IMR-90 (cell line): ENCODE data around the gene FGB. TPM values are rescaled to one million over a fixed set of nuclear protein-coding genes. Genes with fewer than 3 reads are reported as not detected.

Experiments
- ATAC-seq: fragments of 200-7000 bp; cut with Tn5 transposase; 2 replicates; pipeline ENCODE4 v1.9.1; 2020; ENCODE audit warnings: low read depth, mild to moderate bottlenecking, moderate library complexity
- BruUV-seq: library from RNA; stranded (reverse); fragments of 400-500 nt; replicated peaks from 2 replicates; lab custom pipeline; 2021; lab: Mats Ljungman, UMichigan
- CTCF ChIA-PET: fragments of 300-600 bp; formaldehyde crosslinking; extraction: SDS; loops from one replicate; lab custom pipeline; 2021; ENCODE audit warnings: antibody characterized with exemption; lab: Yijun Ruan, JAX
- POLR2A ChIA-PET: fragments of 300-600 bp; sonication (Branson Sonifier 250); formaldehyde crosslinking; loops from one replicate; lab custom pipeline; 2022; ENCODE audit warnings: antibody characterized with exemption; ENCODE audit not compliant: unreplicated experiment; lab: Charles Lee
- DNase-seq: peaks from one replicate; pipeline ENCODE4 v3.0.0; 2013
- H2AFZ ChIP-seq: replicated peaks from 2 replicates; pipeline ENCODE3; 2013; ENCODE audit warnings: low read length, mild to moderate bottlenecking; ENCODE audit not compliant: poor library complexity
- H2AK5ac ChIP-seq: 2 replicates; pipeline ENCODE4 v1.6.1; 2013; ENCODE audit warnings: low read depth, low read length, inconsistent platforms
- H2AK9ac ChIP-seq: replicated peaks from 2 replicates; pipeline ENCODE3; 2013; ENCODE audit warnings: mild to moderate bottlenecking, low read depth, low read length, moderate library complexity; ENCODE audit not compliant: poor library complexity
- H2BK120ac ChIP-seq: 2 replicates; pipeline ENCODE4 v1.6.1; 2013; ENCODE audit warnings: low read depth, low read length, inconsistent platforms
- H2BK15ac ChIP-seq: 3 replicates; pipeline ENCODE4 v1.6.1; 2013; ENCODE audit warnings: low read depth, low read length, inconsistent platforms
- H2BK20ac ChIP-seq: 2 replicates; pipeline ENCODE4 v1.6.1; 2013; ENCODE audit warnings: low read depth, mild to moderate bottlenecking, inconsistent platforms, low read length, moderate library complexity
- H2BK5ac ChIP-seq: 2 replicates; pipeline ENCODE4 v1.6.1; 2013; ENCODE audit warnings: mild to moderate bottlenecking, low read depth, low read length, inconsistent platforms; ENCODE audit not compliant: poor library complexity, severe bottlenecking
- H3K14ac ChIP-seq: replicated peaks from 2 replicates; pipeline ENCODE4 v1.6.1; 2013; ENCODE audit warnings: low read depth, low read length, inconsistent platforms
- H3K18ac ChIP-seq: 2 replicates; pipeline ENCODE4 v1.6.1; 2013; ENCODE audit warnings: low read depth, low read length, control low read depth
- H3K23ac ChIP-seq: 2 replicates; pipeline ENCODE4 v1.6.1; 2013; ENCODE audit warnings: low read depth, low read length, inconsistent platforms
- H3K27ac ChIP-seq: 2 replicates; pipeline ENCODE4 v1.5.1; 2013; ENCODE audit warnings: mild to moderate bottlenecking, control low read depth, low read length; ENCODE audit not compliant: insufficient read depth
- H3K27me3 ChIP-seq: 2 replicates; pipeline ENCODE4 v1.6.1; 2013; ENCODE audit warnings: low read length; ENCODE audit not compliant: control insufficient read depth, insufficient read depth
- H3K36me3 ChIP-seq: 2 replicates; pipeline ENCODE4 v1.6.1; 2013; ENCODE audit warnings: low read length, mixed read lengths; ENCODE audit not compliant: control insufficient read depth, insufficient read depth
- H3K4ac ChIP-seq: 2 replicates; pipeline ENCODE4 v1.6.1; 2013; ENCODE audit warnings: low read depth, low read length, inconsistent platforms
- H3K4me1 ChIP-seq: 2 replicates; pipeline ENCODE4 v1.6.1; 2013; ENCODE audit warnings: low read length, mixed read lengths; ENCODE audit not compliant: control insufficient read depth, insufficient read depth
- H3K4me2 ChIP-seq: 2 replicates; pipeline ENCODE4 v1.6.1; 2013; ENCODE audit warnings: low read depth, mild to moderate bottlenecking, control low read depth, low read length, moderate library complexity
- H3K4me3 ChIP-seq: 2 replicates; pipeline ENCODE4 v1.5.1; 2013; ENCODE audit warnings: low read depth, mild to moderate bottlenecking, control low read depth, low read length, moderate library complexity; ENCODE audit not compliant: insufficient read depth
- H3K56ac ChIP-seq: 2 replicates; pipeline ENCODE4 v1.6.1; 2013; ENCODE audit warnings: low read length, inconsistent platforms; ENCODE audit not compliant: insufficient read depth; ENCODE audit errors: extremely low read depth
- H3K79me1 ChIP-seq, 2 experiments: 2 replicates each; pipeline ENCODE4 v1.6.1; 2013; ENCODE audit warnings: low read length in 2 of 2, inconsistent platforms in 1 of 2, low read depth in 1 of 2
- H3K9ac ChIP-seq: 2 replicates; pipeline ENCODE4 v1.6.1; 2013; ENCODE audit warnings: low read depth, low read length, control low read depth
- H3K9me1 ChIP-seq: 2 replicates; pipeline ENCODE4 v1.6.1; 2013; ENCODE audit warnings: low read length, inconsistent platforms; ENCODE audit not compliant: insufficient read depth
- H3K9me3 ChIP-seq: 2 replicates; pipeline ENCODE4 v1.6.1; 2013; ENCODE audit warnings: low read length; ENCODE audit not compliant: control insufficient read depth, insufficient read depth
- H4K20me1 ChIP-seq: 2 replicates; pipeline ENCODE4 v1.6.1; 2013; ENCODE audit warnings: low read length, inconsistent platforms; ENCODE audit not compliant: insufficient read depth
- H4K5ac ChIP-seq: 2 replicates; pipeline ENCODE4 v1.6.1; 2013; ENCODE audit warnings: mild to moderate bottlenecking, low read depth, low read length, control low read depth
- H4K8ac ChIP-seq, 2 experiments: 2 replicates each; pipeline ENCODE4 v1.6.1; 2013; ENCODE audit warnings: low read depth in 2 of 2, low read length in 2 of 2, control low read depth in 1 of 2, inconsistent platforms in 1 of 2
- H4K91ac ChIP-seq: 2 replicates; pipeline ENCODE4 v1.6.1; 2013; ENCODE audit warnings: low read depth, low read length, inconsistent platforms; ENCODE audit not compliant: insufficient read depth
- BHLHE40 ChIP-seq: fragments of 150-350 bp; IDR thresholded peaks from 2 replicates; pipeline ENCODE4 v1.6.1; 2016; ENCODE audit warnings: mild to moderate bottlenecking, low read depth, low read length
- CEBPB ChIP-seq: IDR thresholded peaks from 2 replicates; pipeline ENCODE4 v1.6.1; 2012; ENCODE audit warnings: low read depth, low read length, improper control_type of control experiment
- CHD1 ChIP-seq: IDR thresholded peaks from 2 replicates; pipeline ENCODE4 v1.6.1; 2012; ENCODE audit warnings: low read depth, low read length, improper control_type of control experiment
- CTCF ChIP-seq: conservative IDR thresholded peaks from 2 replicates; pipeline ENCODE4 v1.5.1; 2012; ENCODE audit warnings: mild to moderate bottlenecking, low read depth, low read length, improper control_type of control experiment
- ELK1 ChIP-seq: fragments of 150-350 bp; IDR thresholded peaks from 2 replicates; pipeline ENCODE4 v1.6.1; 2016; ENCODE audit warnings: low read depth, mild to moderate bottlenecking, low read length, moderate library complexity, borderline replicate concordance
- FOS ChIP-seq: fragments of 150-350 bp; IDR thresholded peaks from 2 replicates; pipeline ENCODE4 v1.6.1; 2016; ENCODE audit warnings: low read depth, low read length
- MAFK ChIP-seq: IDR thresholded peaks from 2 replicates; pipeline ENCODE4 v1.6.1; 2012; ENCODE audit warnings: low read depth, low read length, improper control_type of control experiment
- MAZ ChIP-seq: IDR thresholded peaks from 2 replicates; pipeline ENCODE4 v1.6.1; 2012; ENCODE audit warnings: low read depth, mild to moderate bottlenecking, low read length, improper control_type of control experiment, moderate library complexity, borderline replicate concordance
- MXI1 ChIP-seq: IDR thresholded peaks from 2 replicates; pipeline ENCODE4 v1.6.1; 2012; ENCODE audit warnings: low read depth, mild to moderate bottlenecking, low read length, moderate library complexity, borderline replicate concordance
- NFE2L2 ChIP-seq: fragments of 150-350 bp; IDR thresholded peaks from 2 replicates; pipeline ENCODE4 v1.6.1; 2016; ENCODE audit warnings: low read depth, mild to moderate bottlenecking, low read length
- POLR2A ChIP-seq: IDR thresholded peaks from 2 replicates; pipeline ENCODE4 v1.6.1; 2012; ENCODE audit warnings: mild to moderate bottlenecking, low read depth, low read length
- RAD21 ChIP-seq: IDR thresholded peaks from 2 replicates; pipeline ENCODE4 v1.6.1; 2012; ENCODE audit warnings: low read length, improper control_type of control experiment
- RCOR1 ChIP-seq: IDR thresholded peaks from 2 replicates; pipeline ENCODE4 v1.6.1; 2012; ENCODE audit warnings: mild to moderate bottlenecking, low read length, improper control_type of control experiment; ENCODE audit not compliant: insufficient replicate concordance
- SMC3 ChIP-seq: fragments of 150-350 bp; IDR thresholded peaks from 2 replicates; pipeline ENCODE4 v1.6.1; 2016; ENCODE audit warnings: low read depth, mild to moderate bottlenecking, antibody characterized with exemption, low read length, moderate library complexity
- USF2 ChIP-seq: fragments of 150-350 bp; IDR thresholded peaks from 2 replicates; pipeline ENCODE4 v1.6.1; 2017; ENCODE audit warnings: mild to moderate bottlenecking, antibody characterized with exemption, low read length, low read depth
- WGBS, 2 experiments: methylation state at CpG; one replicate each; pipeline versions ENCODE4 v1.1.5 to v1.1.7; 2013; ENCODE audit warnings: missing lambda C conversion rate in 2 of 2; ENCODE audit not compliant: insufficient read length in 1 of 2; ENCODE audit errors: extremely low coverage in 2 of 2; 5-methylcytosine and 5-hydroxymethylcytosine counted together
- dilution Hi-C: fragments of 300-500 bp; cut with HindIII; formaldehyde crosslinking; loops from one replicate; pipeline ENCODE4 v1.14.3; 2018; ENCODE audit warnings: low sequenced_read_pairs; ENCODE audit not compliant: unreplicated experiment
- in situ Hi-C: fragments of 300-500 bp; cut with MboI; formaldehyde crosslinking; loops from 3 replicates; pipeline ENCODE4 v1.14.3; 2019; ENCODE audit warnings: low sequenced_read_pairs, inconsistent platforms, mixed read lengths
- intact Hi-C: fragments of 100-400 bp; cut with micrococcal nuclease; formaldehyde crosslinking; loops from 2 replicates; pipeline ENCODE4 v1.10.0; 2022
- polyA plus RNA-seq, 3 experiments: library from polyadenylated mRNA; depleted of rRNA; stranded (reverse); fragments of >200 nt; gene quantifications; 2 replicates each; pipeline ENCODE4 v1.2.3, GENCODE V29; 2012; ENCODE audit warnings: low replicate concordance in 1 of 3
- total RNA-seq: library from RNA; depleted of rRNA; stranded (reverse); fragments of >200 nt; gene quantifications from 2 replicates; pipeline ENCODE4 v1.2.3, GENCODE V29; 2012

The FGB gene
- total and polyA plus RNA-seq, 2 of the 4 experiments (the other 2 are of a cell fraction) = not detected

GRCh38 chr4:154529728-154530519, 32.9 kb upstream of the FGB start:
- dilution Hi-C loops (no loop called here), intact Hi-C loops (no loop called here), in situ Hi-C loops (no loop called here)
- 0 out of 2 replicates have a peak, but pooled peaks cover 4% of the 10 kb centered on the region for H3K9me1 ChIP-seq
- no TSS peak for BruUV-seq
- no peaks in the 10 kb centered on the region for H3K79me1 ChIP-seq
- no peak for ATAC-seq
- ChIA-PET POLR2A (no interaction called here), CTCF (interaction anchor here (1.2 kb wide), 1 partner anchor 24 kb away, joined by 4 read pairs; no protein-coding TSS in a partner anchor)
- H2BK120ac ChIP-seq = no peak overlapping the region
- no peak overlapping the region for H2AFZ ChIP-seq
- H3K23ac ChIP-seq = no peak overlapping the region
- no peak overlapping the region for H3K27ac ChIP-seq
- no peak overlapping the region for H2AK5ac ChIP-seq
- no peak overlapping the region for H3K14ac ChIP-seq
- WGBS, 2 experiments = no CpG with 5 or more reads among the region's 4 CpGs
- H2BK5ac ChIP-seq = no peak overlapping the region
- no peak overlapping the region for H4K8ac ChIP-seq
- no peak overlapping the region for H2BK20ac ChIP-seq
- H3K4me2 ChIP-seq = no peak overlapping the region
- H4K91ac ChIP-seq = no peak overlapping the region
- H3K27me3 ChIP-seq = no peaks in the 10 kb centered on the region; the same call in 1 of the 2 replicates
- no peak overlapping the region for H4K5ac ChIP-seq
- no peak overlapping the region for H3K4me3 ChIP-seq
- H4K20me1 ChIP-seq = no peaks in the 10 kb centered on the region
- H3K18ac ChIP-seq = no peak overlapping the region
- no peaks in the 10 kb centered on the region for H3K36me3 ChIP-seq
- H3K4me1 ChIP-seq = no peaks in the 10 kb centered on the region
- H3K4ac ChIP-seq = no peak overlapping the region
- H3K9ac ChIP-seq = no peak overlapping the region
- no peak overlapping the region for H3K56ac ChIP-seq
- no peaks in the 10 kb centered on the region for H3K9me3 ChIP-seq
- no peak overlapping the region for H2BK15ac ChIP-seq
- DNase-seq = no peak
- H2AK9ac ChIP-seq = no peak overlapping the region
- no peak for TF ChIP-seq MAZ
- no peak for TF ChIP-seq USF2
- TF ChIP-seq CEBPB = no peak
- TF ChIP-seq ELK1 = no peak
- TF ChIP-seq POLR2A = no peak
- TF ChIP-seq NFE2L2 = no peak
- TF ChIP-seq CTCF = no peak
- no peak for TF ChIP-seq CHD1
- TF ChIP-seq FOS = no peak
- no peak for TF ChIP-seq MXI1
- TF ChIP-seq SMC3 = no peak
- no peak for TF ChIP-seq RCOR1
- TF ChIP-seq RAD21 = no peak
- no peak for TF ChIP-seq BHLHE40
- no peak for TF ChIP-seq MAFK
